ENCODE data around the gene SPP2.

DNA sequence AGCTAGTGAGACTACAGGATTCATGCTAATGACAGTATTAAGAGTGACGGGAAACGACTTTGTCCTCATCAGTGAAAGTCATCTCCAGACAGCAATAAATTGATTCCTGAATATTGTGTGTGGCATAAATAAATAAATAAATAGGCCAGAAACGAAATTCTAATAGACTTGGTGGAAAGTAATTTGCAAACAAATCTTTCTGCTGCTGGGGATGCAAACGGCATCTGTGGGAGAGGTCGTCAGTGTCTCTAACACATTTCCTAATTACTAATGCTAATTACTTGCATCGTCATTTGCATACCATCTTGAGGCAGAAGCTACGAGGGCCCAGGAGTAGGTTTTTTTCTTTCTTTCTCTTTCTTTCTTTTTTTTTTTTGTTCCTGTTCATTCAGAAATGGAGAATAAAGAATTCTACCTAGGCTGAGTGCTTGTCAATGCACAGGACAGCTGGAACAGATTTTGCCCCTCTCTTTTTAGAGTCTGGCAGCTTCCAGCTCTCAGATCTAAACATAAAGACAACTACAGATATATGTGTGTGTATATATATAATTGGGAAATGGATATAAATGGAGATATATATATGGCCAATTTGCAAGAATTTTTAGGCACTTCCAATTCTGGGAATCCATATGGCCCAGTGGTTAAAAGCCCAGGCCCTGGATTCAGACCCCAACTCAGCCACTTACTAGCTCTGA, 75.1 kb downstream of the SPP2 start:
- TF ChIP-seq, protein P1, sequence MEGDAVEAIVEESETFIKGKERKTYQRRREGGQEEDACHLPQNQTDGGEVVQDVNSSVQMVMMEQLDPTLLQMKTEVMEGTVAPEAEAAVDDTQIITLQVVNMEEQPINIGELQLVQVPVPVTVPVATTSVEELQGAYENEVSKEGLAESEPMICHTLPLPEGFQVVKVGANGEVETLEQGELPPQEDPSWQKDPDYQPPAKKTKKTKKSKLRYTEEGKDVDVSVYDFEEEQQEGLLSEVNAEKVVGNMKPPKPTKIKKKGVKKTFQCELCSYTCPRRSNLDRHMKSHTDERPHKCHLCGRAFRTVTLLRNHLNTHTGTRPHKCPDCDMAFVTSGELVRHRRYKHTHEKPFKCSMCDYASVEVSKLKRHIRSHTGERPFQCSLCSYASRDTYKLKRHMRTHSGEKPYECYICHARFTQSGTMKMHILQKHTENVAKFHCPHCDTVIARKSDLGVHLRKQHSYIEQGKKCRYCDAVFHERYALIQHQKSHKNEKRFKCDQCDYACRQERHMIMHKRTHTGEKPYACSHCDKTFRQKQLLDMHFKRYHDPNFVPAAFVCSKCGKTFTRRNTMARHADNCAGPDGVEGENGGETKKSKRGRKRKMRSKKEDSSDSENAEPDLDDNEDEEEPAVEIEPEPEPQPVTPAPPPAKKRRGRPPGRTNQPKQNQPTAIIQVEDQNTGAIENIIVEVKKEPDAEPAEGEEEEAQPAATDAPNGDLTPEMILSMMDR (conservative IDR thresholded peaks at IDR 0.05 in 1 of 2, IDR thresholded peaks at IDR 0.05 in 1 of 2; ENCODE audit: extremely low read depth in 1 of 2, insufficient read depth in 1 of 2, low read depth in 1 of 2, low read length in 2 of 2) = no peak
- no peak for TF ChIP-seq EZH2 (IDR thresholded peaks at IDR 0.05; ENCODE audit: borderline replicate concordance, low read length)
